ENCODE results near the gene CLIC4. TPM values are rescaled to one million over a fixed set of nuclear protein-coding genes. Genes with fewer than 3 reads are reported as not detected.
"Not testable (repeated sequence)": the region's sequence is repeated elsewhere in the genome, so short reads cannot be mapped to it uniquely, and the experiment has no call there.

The CLIC4 gene
- total RNA-seq, 1 experiment from 2014 or later, result 243 TPM

DNA sequence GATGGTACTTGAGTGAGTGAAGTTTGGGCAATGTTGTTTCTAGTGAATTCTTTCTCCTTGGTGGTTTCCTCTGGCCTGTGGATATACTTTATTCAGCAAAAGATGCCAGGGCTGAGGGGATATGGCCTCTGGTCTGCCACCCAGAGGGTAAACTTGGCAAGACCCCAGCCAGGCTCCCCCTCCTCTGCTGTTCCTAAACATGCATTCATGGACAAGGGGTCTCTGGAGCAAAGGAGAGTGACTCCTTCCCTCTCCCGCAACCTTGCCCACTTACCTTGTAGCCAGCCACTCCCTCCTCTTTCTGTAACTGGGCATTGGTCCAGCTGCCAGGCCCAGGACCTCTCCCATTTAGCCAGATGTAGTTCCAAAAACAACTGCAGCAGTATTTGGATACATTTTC is 141.0 kb downstream of the CLIC4 start:
- Histone ChIP-seq H3K36me3 (replicated peaks; ENCODE audit: control insufficient read depth, insufficient read depth, low read length) (no peaks in the 10 kb centered on the region), H3K4me3 (ENCODE audit: insufficient read depth, low read depth, low read length) (no peak overlapping the region), H3K27me3 (ENCODE audit: control insufficient read depth, insufficient read depth, low read length) (no peaks in the 10 kb centered on the region)
- peak; percentile 24 for DNase-seq

DNA sequence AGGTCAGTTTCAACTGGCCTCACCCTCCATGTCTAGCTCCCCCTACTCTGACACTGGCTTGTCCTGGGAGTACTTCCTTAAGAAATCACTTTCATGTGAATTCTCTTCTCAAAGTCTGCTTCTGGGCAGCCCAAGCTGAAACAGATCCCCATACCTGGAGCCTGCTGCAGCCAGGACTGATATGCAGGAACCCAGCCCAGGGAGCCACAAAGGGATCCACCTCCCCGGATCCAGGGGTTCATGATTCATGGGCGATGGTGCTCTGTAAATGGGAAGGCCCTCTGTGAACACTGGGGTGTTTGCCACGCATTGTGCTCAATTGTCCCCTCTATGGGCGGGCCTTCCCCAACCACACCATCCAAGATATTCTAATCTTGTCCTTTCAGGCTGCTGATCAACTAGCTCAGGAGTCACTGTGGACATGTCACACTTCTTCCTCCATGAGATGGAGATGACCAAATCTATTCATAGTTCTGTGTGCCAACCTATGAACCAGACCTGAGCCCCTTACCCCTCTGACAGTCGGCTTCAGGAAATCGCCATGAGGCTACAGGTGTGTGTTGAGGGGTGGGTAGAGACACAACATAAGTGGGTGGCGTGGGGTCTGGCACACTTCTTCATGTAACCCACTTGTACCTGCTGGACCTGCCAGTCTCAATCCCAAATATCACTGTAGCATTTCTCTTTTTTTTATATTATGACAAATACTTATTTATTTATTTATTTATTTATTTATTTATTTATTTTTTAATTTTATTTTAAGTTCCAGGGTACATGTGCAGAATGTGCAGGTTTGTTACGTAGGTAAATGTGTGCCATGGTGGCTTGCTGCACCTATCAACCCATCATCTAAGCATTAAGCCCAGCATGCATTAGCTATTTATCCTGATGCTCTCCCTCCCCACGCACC is 143.1 kb downstream of the CLIC4 start:
- DNase-seq, result peak; percentile 22

DNA sequence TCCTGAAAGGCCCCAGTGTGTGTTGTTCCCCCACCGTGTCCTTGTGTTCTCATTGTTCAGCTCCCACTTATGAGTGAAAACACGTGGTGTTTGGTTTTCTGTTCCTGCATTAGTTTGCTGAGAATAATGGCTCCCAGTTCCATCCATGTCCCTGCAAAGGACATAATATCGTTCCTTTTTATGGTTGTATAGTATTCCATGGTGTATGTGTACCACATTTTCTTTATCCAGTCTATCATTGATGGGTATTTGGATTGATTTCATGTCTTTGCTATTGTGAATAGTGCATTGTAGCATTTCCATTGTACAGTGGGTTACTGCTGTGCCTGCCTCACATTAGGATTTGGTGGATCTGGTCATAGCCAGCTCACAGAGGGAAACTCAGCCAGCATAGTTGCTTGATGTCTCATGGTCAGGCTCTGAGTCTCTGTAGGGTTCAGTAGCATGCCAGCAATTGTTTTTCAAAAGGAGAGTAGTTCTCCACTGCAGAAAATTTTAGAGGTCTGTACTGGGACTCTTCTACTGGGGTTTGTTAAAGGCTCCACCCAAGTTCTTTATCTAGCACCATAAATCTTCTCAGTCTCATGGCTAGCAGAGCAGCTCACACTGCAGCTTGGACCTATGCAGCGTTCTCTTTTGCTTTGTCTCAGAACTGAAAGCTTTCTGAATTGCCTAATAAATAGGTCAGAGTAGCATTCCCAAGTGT is 143.9 kb downstream of the CLIC4 start:
- Histone ChIP-seq H3K36me3 (replicated peaks; ENCODE audit: control insufficient read depth, insufficient read depth, low read length) (no peaks in the 10 kb centered on the region), H3K4me3 (ENCODE audit: insufficient read depth, low read depth, low read length) (no peak overlapping the region), H3K27me3 (ENCODE audit: control insufficient read depth, insufficient read depth, low read length) (no peaks in the 10 kb centered on the region)
- DNase-seq, result no peak

More for the DNA sequence above, 143.1 kb downstream of the CLIC4 start:
- Histone ChIP-seq H3K4me3 (ENCODE audit: insufficient read depth, low read depth, low read length) (no peak overlapping the region), H3K27me3 (ENCODE audit: control insufficient read depth, insufficient read depth, low read length) (no peaks in the 10 kb centered on the region), H3K36me3 (replicated peaks; ENCODE audit: control insufficient read depth, insufficient read depth, low read length) (no peaks in the 10 kb centered on the region)

DNA sequence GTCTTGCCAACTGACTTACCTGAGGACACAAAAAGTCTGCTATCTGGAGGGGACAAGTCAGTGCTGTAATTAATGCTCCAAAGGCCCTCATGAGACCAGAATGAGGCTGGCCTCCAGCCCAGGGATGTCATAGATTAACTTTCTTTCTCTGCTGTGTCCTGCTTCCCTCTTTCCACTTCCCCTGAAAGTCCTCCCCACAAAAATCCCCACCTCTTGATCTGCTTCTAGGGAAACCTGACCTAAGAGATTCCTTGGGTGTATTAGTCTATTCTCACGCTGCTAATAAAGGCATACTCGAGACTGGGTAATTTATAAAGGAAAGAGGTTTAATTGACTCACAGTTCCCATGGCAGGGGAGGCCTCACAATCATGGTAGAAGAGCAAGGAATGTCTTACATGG is 145.6 kb downstream of the CLIC4 start:
- Histone ChIP-seq H3K4me3 (ENCODE audit: insufficient read depth, low read depth, low read length) (no peak overlapping the region), H3K36me3 (replicated peaks; ENCODE audit: control insufficient read depth, insufficient read depth, low read length) (no peaks in the 10 kb centered on the region), H3K27me3 (ENCODE audit: control insufficient read depth, insufficient read depth, low read length) (no peaks in the 10 kb centered on the region)
- DNase-seq, result no peak

DNA sequence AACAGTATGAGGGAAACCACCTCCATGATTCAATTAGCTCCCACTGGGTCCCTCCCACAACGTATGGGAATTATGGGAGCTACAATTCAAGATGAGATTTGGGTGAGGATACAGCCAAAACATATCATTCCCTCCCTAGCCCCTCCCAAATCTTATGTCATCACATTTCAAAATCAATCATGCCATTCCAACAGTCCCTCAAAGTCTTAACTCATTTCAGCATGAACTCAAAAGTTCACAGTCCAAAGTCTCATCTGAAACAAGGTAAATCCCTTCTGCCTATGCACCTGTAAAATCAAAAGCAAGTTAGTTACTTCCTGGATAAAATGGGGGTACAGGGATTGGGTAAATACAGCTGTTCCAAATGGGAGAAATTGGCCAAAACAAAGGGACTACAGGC is 146.1 kb downstream of the CLIC4 start:
- not testable (repeated sequence) for H3K4me3 ChIP-seq (ENCODE audit: insufficient read depth, low read depth, low read length)

DNA sequence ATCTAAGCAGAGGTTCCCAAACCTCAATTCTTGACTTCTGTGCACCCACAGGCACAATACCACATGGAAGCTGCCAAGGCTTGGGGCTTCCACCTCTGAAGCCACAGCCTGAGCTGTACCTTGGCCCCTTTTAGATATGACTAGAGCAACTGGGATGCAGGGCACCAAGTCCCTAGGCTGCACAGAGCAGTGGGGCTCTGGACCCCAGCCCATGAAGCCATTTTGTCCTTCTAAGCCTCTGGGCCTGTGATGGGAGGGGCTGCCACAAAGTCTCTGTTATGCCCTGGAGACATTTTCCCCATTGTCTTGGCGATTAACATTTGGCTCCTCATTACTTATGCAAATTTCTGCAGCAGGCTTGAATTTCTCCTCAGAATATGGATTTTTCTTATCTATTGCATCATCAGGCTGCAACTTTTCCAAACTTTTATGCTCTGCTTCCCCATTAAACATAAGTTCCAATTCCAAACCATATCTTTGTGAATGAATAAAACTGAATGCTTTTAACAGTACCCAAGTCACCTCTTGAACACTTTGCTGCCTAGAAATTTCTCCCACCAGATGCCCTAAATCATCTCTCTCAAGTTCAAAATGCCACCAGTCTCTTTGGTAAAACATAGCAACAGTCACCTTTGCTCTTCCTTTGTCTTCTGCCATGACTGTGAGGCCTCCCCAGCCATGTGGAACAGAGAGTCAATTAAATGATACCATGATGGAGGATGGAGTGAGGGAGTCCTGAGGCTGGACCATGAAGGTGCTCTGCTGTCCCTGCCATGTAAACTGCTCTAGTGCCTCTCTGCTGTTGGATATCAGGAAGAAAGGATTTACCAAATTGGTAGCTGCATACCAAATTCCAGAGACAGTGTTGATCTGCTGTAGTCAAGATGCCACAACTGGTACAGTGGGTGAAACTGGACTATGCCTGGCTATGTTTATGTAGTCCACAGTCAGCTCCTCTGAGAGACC is 147.2 kb downstream of the CLIC4 start:
- H3K36me3 ChIP-seq (replicated peaks; ENCODE audit: control insufficient read depth, insufficient read depth, low read length), result no peaks in the 10 kb centered on the region
- no peak overlapping the region for H3K4me3 ChIP-seq (ENCODE audit: insufficient read depth, low read depth, low read length)
- DNase-seq, result no peak
- no peaks in the 10 kb centered on the region for H3K27me3 ChIP-seq (ENCODE audit: control insufficient read depth, insufficient read depth, low read length)

More for the DNA sequence above, 146.1 kb downstream of the CLIC4 start:
- not testable (repeated sequence) for H3K36me3 ChIP-seq (replicated peaks; ENCODE audit: control insufficient read depth, insufficient read depth, low read length); H3K27me3 ChIP-seq (ENCODE audit: control insufficient read depth, insufficient read depth, low read length); DNase-seq

DNA sequence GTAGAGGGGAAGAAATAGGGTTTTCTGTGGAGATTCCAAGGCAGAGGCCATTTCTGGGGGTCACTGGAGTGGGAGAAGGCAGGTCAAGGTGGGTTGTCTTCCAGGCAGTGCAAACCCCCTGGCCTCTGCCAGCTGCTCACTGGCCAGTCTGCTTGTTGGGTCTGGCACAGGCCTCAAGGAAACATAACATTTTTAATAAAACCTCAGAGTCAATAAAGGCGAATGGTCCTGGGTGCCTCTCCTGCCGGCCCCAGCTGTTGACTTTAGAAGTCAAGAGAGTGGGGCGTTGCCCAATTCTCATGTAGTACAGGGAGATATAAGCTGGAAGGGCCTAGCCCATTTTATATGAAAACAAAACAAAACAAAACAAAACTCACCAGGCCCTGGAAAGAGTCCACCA is 148.2 kb downstream of the CLIC4 start:
- Histone ChIP-seq H3K4me3 (ENCODE audit: insufficient read depth, low read depth, low read length) (no peak overlapping the region), H3K36me3 (replicated peaks; ENCODE audit: control insufficient read depth, insufficient read depth, low read length) (no peaks in the 10 kb centered on the region), H3K27me3 (ENCODE audit: control insufficient read depth, insufficient read depth, low read length) (no peaks in the 10 kb centered on the region)
- no peak for DNase-seq

Other genes starting within 250 kb of the CLIC4 start
- 29.3 and 31.7 TPM in 2 replicates for gene RCAN3, start 242.6 kb upstream of the CLIC4 start, total RNA-seq (2014; rRNA removed; shearing (Covaris generic))
- gene NCMAP, start 189.4 kb upstream of the CLIC4 start, total RNA-seq (2014; rRNA removed; shearing (Covaris generic)), result 0.10 and 0.11 TPM in 2 replicates
- 90.1 and 114 TPM in 2 replicates for gene SRRM1, start 102.1 kb upstream of the CLIC4 start, total RNA-seq (2014; rRNA removed; shearing (Covaris generic))
- gene RUNX3, start 184.8 kb downstream of the CLIC4 start, total RNA-seq (2014; rRNA removed; shearing (Covaris generic)), result 1.3 and 3.5 TPM in 2 replicates

Data from H7 (cell line).